ENCODE results near the gene MAP3K5. TPM values are rescaled to one million over a fixed set of nuclear protein-coding genes. Genes with fewer than 3 reads are reported as not detected.

MAP3K5 gene
- polyA plus RNA-seq, 3 donors = 9.6 to 12.0 (median 11.1) TPM

DNA sequence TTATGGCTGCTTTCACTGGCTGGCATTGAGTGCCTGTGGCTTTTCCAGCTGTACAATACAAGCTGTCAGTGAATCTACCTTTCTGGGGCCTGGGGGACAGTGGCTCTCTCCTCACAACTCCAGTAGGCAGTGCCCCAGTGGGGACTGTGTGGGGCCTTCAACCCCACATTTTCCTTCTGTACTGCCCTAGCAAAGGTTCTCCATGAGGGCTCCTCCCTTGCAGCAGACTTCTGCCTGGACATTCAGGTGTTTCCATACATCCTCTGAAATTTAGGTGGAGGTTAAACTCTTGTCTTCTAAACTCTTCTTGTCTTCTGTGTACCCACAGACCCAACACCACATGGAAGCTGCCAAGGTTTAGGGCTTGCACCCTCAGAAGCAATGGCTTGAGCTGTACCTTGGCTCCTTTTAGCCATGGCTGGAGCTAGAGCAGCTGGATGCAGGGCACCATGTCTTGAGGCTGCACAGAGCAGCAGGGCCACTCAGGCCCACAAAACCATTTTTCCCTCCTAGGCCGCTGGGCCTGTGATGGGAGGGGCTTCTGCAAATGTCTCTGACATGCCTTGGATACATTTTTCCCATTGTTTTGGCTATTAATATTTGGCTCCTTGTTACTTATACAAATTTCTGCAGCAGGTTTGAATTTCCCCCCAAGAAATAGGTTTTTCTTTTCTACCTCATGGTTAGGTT, 39.7 kb upstream of the MAP3K5 start:
- Mint-ChIP-seq H3K4me1 (peaks cover 10% of the 10 kb centered on the region), H3K27me3 (ENCODE audit: low read depth in 3 of 3) (peaks cover 0 to 3% (median 0%) of the 10 kb centered on the region in 3 donors), H3K4me3 (no peak overlapping the region), H3K27ac (no peak overlapping the region), H3K36me3 (peaks cover 39 to 61% of the 10 kb centered on the region in 2 donors), H3K9me3 (peaks cover 11 to 23% (median 17%) of the 10 kb centered on the region in 7 donors)
- Histone ChIP-seq H3K4me1 (ENCODE audit: control insufficient read depth in 1 of 2, insufficient read depth in 2 of 2, low read length in 2 of 2) (no peaks in the 10 kb centered on the region), H3K27ac (ENCODE audit: low read depth in 1 of 2, low read length in 2 of 2) (no peak overlapping the region), H2AFZ (ENCODE audit: insufficient read depth, low read depth, low read length, poor library complexity, severe bottlenecking) (no peak overlapping the region), H3K9me3 (replicated peaks in 1 of 2; ENCODE audit: control insufficient read depth in 1 of 2, insufficient read depth in 1 of 2, low read length in 2 of 2) (peaks cover 14 to 15% of the 10 kb centered on the region in 2 donors), H3K4me3 (replicated peaks in 1 of 3; ENCODE audit: low read depth in 2 of 3, low read length in 3 of 3) (no peak overlapping the region), H3K79me2 (ENCODE audit: insufficient read depth, low read length) (no peaks in the 10 kb centered on the region), H3K9ac (ENCODE audit: insufficient read depth, low read length, poor library complexity, severe bottlenecking) (no peak overlapping the region), H3K27me3 (ENCODE audit: control insufficient read depth in 2 of 2, insufficient read depth in 2 of 2, low read length in 2 of 2) (no peaks in the 10 kb centered on the region), H3K36me3 (replicated peaks in 1 of 2; ENCODE audit: control insufficient read depth in 1 of 2, insufficient read depth in 2 of 2, low read length in 2 of 2) (peaks cover 8 to 39% of the 10 kb centered on the region in 2 donors), H3K4me2 (replicated peaks; ENCODE audit: extremely low read depth, low read length, poor library complexity, severe bottlenecking) (no peak overlapping the region), H4K20me1 (ENCODE audit: insufficient read depth, low read length) (no peaks in the 10 kb centered on the region)
- WGBS (ENCODE audit: insufficient coverage) = no CpG with 5 or more reads among the region's 1 CpG
- no peak for DNase-seq
- TF ChIP-seq, protein P1, sequence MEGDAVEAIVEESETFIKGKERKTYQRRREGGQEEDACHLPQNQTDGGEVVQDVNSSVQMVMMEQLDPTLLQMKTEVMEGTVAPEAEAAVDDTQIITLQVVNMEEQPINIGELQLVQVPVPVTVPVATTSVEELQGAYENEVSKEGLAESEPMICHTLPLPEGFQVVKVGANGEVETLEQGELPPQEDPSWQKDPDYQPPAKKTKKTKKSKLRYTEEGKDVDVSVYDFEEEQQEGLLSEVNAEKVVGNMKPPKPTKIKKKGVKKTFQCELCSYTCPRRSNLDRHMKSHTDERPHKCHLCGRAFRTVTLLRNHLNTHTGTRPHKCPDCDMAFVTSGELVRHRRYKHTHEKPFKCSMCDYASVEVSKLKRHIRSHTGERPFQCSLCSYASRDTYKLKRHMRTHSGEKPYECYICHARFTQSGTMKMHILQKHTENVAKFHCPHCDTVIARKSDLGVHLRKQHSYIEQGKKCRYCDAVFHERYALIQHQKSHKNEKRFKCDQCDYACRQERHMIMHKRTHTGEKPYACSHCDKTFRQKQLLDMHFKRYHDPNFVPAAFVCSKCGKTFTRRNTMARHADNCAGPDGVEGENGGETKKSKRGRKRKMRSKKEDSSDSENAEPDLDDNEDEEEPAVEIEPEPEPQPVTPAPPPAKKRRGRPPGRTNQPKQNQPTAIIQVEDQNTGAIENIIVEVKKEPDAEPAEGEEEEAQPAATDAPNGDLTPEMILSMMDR (IDR thresholded peaks at IDR 0.05) = no peak
- intact Hi-C loops (cut with micrococcal nuclease) = no loop called here

DNA sequence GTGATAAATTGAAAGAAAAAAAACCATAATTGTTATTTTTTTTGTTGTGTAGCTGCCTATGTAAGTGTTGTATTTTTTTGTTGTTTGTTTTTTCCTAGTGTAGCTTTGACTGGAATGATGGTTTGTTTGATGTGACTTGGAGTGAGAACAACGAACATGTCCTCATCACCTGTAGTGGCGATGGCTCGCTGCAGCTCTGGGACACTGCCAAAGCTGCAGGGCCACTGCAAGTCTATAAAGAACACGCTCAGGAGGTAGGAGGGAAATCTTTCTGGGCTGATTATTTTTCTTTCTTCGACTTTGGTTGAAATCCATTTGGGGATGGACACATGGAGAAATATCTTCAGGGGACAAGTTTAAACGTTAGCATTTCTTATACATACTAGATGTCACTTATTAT, 33.9 kb upstream of the MAP3K5 start:
- no peak overlapping the region for H3K27ac Mint-ChIP-seq
- peaks cover 3 to 4% of the 10 kb centered on the region in 2 donors for H3K9me3 ChIP-seq (replicated peaks in 1 of 2; ENCODE audit: control insufficient read depth in 1 of 2, insufficient read depth in 1 of 2, low read length in 2 of 2)

More for the DNA sequence above, 33.9 kb upstream of the MAP3K5 start:
- DNase-seq = no peak
- H3K9me3 Mint-ChIP-seq = peaks cover 3 to 6% (median 4%) of the 10 kb centered on the region in 7 donors
- peaks cover 4 to 25% of the 10 kb centered on the region in 2 donors for H3K36me3 ChIP-seq (replicated peaks in 1 of 2; ENCODE audit: control insufficient read depth in 1 of 2, insufficient read depth in 2 of 2, low read length in 2 of 2)
- H3K36me3 Mint-ChIP-seq = peaks cover 21 to 36% of the 10 kb centered on the region in 2 donors
- no peak overlapping the region for H3K27ac ChIP-seq (ENCODE audit: low read depth in 1 of 2, low read length in 2 of 2)
- H3K4me1 ChIP-seq (ENCODE audit: control insufficient read depth in 1 of 2, insufficient read depth in 2 of 2, low read length in 2 of 2) = peaks cover 11 to 14% of the 10 kb centered on the region in 2 donors
- no peak overlapping the region for H2AFZ ChIP-seq (ENCODE audit: insufficient read depth, low read depth, low read length, poor library complexity, severe bottlenecking)
- no peaks in the 10 kb centered on the region for H3K79me2 ChIP-seq (ENCODE audit: insufficient read depth, low read length)
- TF ChIP-seq, protein P1 (IDR thresholded peaks at IDR 0.05) = no peak
- no peak overlapping the region for H3K4me2 ChIP-seq (replicated peaks; ENCODE audit: extremely low read depth, low read length, poor library complexity, severe bottlenecking)
- H3K4me1 Mint-ChIP-seq = peaks cover 21% of the 10 kb centered on the region
- H3K4me3 ChIP-seq (replicated peaks in 1 of 3; ENCODE audit: low read depth in 2 of 3, low read length in 3 of 3) = no peak overlapping the region
- intact Hi-C loops (cut with micrococcal nuclease) = no loop called here
- H3K27me3 Mint-ChIP-seq (ENCODE audit: low read depth in 3 of 3) = peaks cover 0 to 2% (median 0%) of the 10 kb centered on the region in 3 donors
- no peak overlapping the region for H3K4me3 Mint-ChIP-seq
- H4K20me1 ChIP-seq (ENCODE audit: insufficient read depth, low read length) = no peaks in the 10 kb centered on the region
- WGBS (ENCODE audit: insufficient coverage) = 100% methylated on average over 3 of the region's 6 CpGs
- no peaks in the 10 kb centered on the region for H3K27me3 ChIP-seq (ENCODE audit: control insufficient read depth in 2 of 2, insufficient read depth in 2 of 2, low read length in 2 of 2)
- no peak overlapping the region for H3K9ac ChIP-seq (ENCODE audit: insufficient read depth, low read length, poor library complexity, severe bottlenecking)

Measured in CD14-positive monocyte (primary cell).